GM23248 (cell line): Measurements from ENCODE around the gene MYLK. TPM values are rescaled to one million over a fixed set of nuclear protein-coding genes. Genes with fewer than 3 reads are reported as not detected.

Experiments used
- DNase-seq: peaks from one replicate; pipeline ENCODE4 v3.0.0-alpha.2; 2015
- H2AFZ ChIP-seq: fragments of 200-600 bp; sonication (generic); 2 replicates; pipeline ENCODE4 v1.6.1; 2016; ENCODE audit warnings: antibody characterized with exemption
- H3F3A ChIP-seq: fragments of 200-600 bp; sonication (generic); 2 replicates; pipeline ENCODE4 v1.6.1; 2016; ENCODE audit warnings: mild to moderate bottlenecking, antibody characterized with exemption, mixed run types; ENCODE audit not compliant: insufficient read depth
- H3K27ac ChIP-seq: fragments of 200-600 bp; sonication (generic); 2 replicates; pipeline ENCODE4 v1.5.1; 2016; ENCODE audit warnings: mild to moderate bottlenecking
- H3K27me3 ChIP-seq: fragments of 200-600 bp; sonication (generic); replicated peaks from 2 replicates; pipeline ENCODE4 v1.6.1; 2016; ENCODE audit warnings: mild to moderate bottlenecking; ENCODE audit not compliant: insufficient read depth
- H3K36me3 ChIP-seq: fragments of 200-600 bp; sonication (generic); 2 replicates; pipeline ENCODE4 v1.6.1; 2016; ENCODE audit warnings: low read depth, mild to moderate bottlenecking
- H3K4me1 ChIP-seq: fragments of 200-600 bp; sonication (generic); 2 replicates; pipeline ENCODE4 v1.6.1; 2016; ENCODE audit warnings: mild to moderate bottlenecking; ENCODE audit not compliant: insufficient read depth
- H3K4me2 ChIP-seq: fragments of 200-600 bp; sonication (generic); one replicate; pipeline ENCODE4 v1.6.1; 2016; ENCODE audit warnings: mild to moderate bottlenecking; ENCODE audit not compliant: unreplicated experiment
- H3K4me3 ChIP-seq: fragments of 200-600 bp; sonication (generic); 2 replicates; pipeline ENCODE4 v1.5.1; 2016; ENCODE audit warnings: mild to moderate bottlenecking
- H3K79me2 ChIP-seq: fragments of 200-600 bp; sonication (generic); 2 replicates; pipeline ENCODE4 v1.6.1; 2016; ENCODE audit warnings: mild to moderate bottlenecking; ENCODE audit not compliant: insufficient read depth
- H3K9ac ChIP-seq: fragments of 200-600 bp; sonication (generic); 2 replicates; pipeline ENCODE4 v1.6.1; 2016; ENCODE audit warnings: mild to moderate bottlenecking
- H3K9me2 ChIP-seq: fragments of 200-600 bp; sonication (generic); 2 replicates; pipeline ENCODE4 v1.6.1; 2016; ENCODE audit warnings: mixed run types, mild to moderate bottlenecking, moderate library complexity; ENCODE audit not compliant: insufficient read depth
- H3K9me3 ChIP-seq: fragments of 200-600 bp; sonication (generic); one replicate; pipeline ENCODE4 v1.6.1; 2017; ENCODE audit warnings: low read depth
- H4K20me1 ChIP-seq: fragments of 200-600 bp; sonication (generic); 2 replicates; pipeline ENCODE4 v1.6.0; 2016; ENCODE audit not compliant: insufficient read depth
- EZH2 ChIP-seq: fragments of 200-600 bp; sonication (generic); IDR thresholded peaks from 2 replicates; pipeline ENCODE4 v1.6.1; 2018; ENCODE audit warnings: antibody characterized with exemption, mild to moderate bottlenecking; ENCODE audit not compliant: insufficient read depth, poor library complexity, severe bottlenecking
- EZH2phosphoT487 ChIP-seq: fragments of 200-600 bp; sonication (generic); IDR thresholded peaks from 2 replicates; pipeline ENCODE4 v1.6.1; 2018; ENCODE audit warnings: antibody characterized with exemption, moderate library complexity, mild to moderate bottlenecking, low read depth; ENCODE audit not compliant: insufficient read depth
- WGBS, 2 experiments: methylation state at CpG; one replicate each; pipeline ENCODE4 v1.1.6; 2015 to 2017; ENCODE audit warnings: low lambda C conversion rate in 2 of 2, low coverage in 1 of 2; ENCODE audit errors: missing lambda C conversion rate in 2 of 2; 5-methylcytosine and 5-hydroxymethylcytosine counted together
- in situ Hi-C: fragments of 300-500 bp; cut with MboI; formaldehyde crosslinking; loops from 2 replicates; pipeline ENCODE4 v1.15.0; 2020
- polyA plus RNA-seq: library from polyadenylated mRNA; unstranded; fragments of >200 nt; fragmentation: Nextera tagmentation; extraction: Ambion mirVana; gene quantifications from 2 replicates; pipeline ENCODE4 v1.2.1, GENCODE V29; 2016
- total RNA-seq: library from RNA; depleted of rRNA; stranded (reverse); fragments of >200 nt; shearing (Covaris generic); gene quantifications from 2 replicates; pipeline ENCODE4 v1.2.3, GENCODE V29; 2014

MYLK gene
- total and polyA plus RNA-seq, 2 experiments from 2014 or later = 110 to 174 TPM

DNA sequence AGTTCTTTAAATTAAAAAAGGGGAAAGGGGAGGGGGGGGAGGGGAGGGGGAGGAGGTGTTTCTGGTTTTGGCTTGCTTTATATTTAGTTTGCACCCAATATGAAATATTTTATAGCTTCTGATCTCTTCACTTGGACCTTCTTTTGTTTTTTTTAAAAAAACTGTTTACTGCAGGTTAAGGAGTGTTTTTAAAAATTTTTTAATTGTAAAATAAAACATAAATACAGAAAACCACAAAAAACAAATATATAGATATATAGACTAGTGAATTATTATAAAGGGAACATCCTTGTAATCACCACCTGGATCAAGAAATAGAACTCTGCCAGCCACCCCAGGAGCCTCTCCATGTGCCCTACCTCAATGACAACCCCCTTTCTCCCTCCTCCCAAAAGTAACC lies 861 bp upstream of the MYLK start:
- Histone ChIP-seq H4K20me1 (no peaks in the 10 kb centered on the region), H3K79me2 (peaks cover 40% of the 10 kb centered on the region), H3F3A (0 out of 2 replicates have a peak, but pooled peaks cover 4% of the 10 kb centered on the region), H3K4me3 (peak overlapping the region; percentile 76), H3K9me2 (no peaks in the 10 kb centered on the region), H3K9ac (no peak overlapping the region), H3K9me3 (no peaks in the 10 kb centered on the region), H3K36me3 (no peaks in the 10 kb centered on the region), H3K27me3 (no peaks in the 10 kb centered on the region), H3K4me2 (peak overlapping the region; percentile 74), H3K27ac (no peak overlapping the region), H3K4me1 (peaks cover 17% of the 10 kb centered on the region), H2AFZ (peak overlapping the region; percentile 93)
- no peak for TF ChIP-seq EZH2
- TF ChIP-seq EZH2phosphoT487 = no peak
- in situ Hi-C loops = no loop called here
- no peak for DNase-seq

DNA sequence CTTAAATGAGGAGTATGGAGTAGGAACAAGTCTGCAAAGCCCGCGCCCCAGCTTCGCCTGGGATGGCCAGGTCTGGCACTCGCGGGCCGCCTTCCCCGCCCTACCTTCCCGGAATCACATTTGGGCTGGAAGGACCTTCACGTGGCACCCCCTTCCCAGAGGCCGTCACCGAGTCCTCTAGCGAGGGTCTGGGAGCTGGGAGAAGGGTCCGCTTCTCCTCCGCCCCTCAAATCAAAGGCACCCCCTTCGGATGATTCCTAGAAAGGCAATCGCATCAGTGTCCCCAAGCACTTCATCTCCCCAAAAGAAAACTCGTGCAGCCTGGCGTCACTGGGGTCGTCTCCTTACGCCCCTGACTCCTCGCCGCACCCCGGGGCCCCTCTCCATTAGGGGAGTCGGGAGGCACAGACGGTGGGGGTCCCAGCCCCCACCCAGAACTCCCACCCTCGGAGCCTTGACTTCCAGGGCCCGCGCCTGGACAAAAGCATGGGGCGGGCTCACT lies 380 bp downstream of the MYLK start:
- 4 to 6% methylated on average over 15 to 29 of the region's 29 CpGs for whole genome bisulfite sequencing, 2 experiments
- in situ Hi-C loops = no loop called here
- 0 out of 2 replicates have a peak overlapping the region, but pooled peaks have one; percentile 8 for H3K27ac ChIP-seq

DNA sequence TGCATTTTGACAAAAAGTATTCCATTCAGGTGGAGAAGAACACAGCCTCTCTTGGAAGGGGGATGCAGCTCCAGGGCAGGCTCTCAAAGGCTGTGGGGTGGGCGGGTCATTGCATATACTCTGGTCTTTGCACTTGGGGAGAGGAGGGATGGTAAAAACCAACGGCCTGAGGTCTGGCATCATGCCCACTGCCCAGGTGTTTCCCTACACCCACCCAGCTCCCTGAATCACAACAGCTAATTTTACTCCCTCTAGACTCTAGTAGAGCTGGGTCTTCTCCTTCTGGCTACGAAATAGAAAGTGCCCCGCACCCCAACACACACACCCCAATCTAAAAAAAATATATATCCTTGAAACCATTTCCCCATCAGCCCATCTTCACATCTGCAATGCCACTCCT lies 1.0 kb downstream of the MYLK start:
- Histone ChIP-seq H3K79me2 (peaks cover 59% of the 10 kb centered on the region), H3K4me1 (peaks cover 17% of the 10 kb centered on the region), H3K4me2 (peak overlapping the region; percentile 91), H2AFZ (peak overlapping the region; percentile 82), H3K36me3 (0 out of 2 replicates have a peak, but pooled peaks cover 6% of the 10 kb centered on the region), H3K4me3 (peak overlapping the region; percentile 100), H3K27me3 (no peaks in the 10 kb centered on the region), H3K9me3 (no peaks in the 10 kb centered on the region), H3K9me2 (no peaks in the 10 kb centered on the region), H3F3A (0 out of 2 replicates have a peak, but pooled peaks cover 4% of the 10 kb centered on the region), H3K9ac (peak overlapping the region; percentile 86), H4K20me1 (no peaks in the 10 kb centered on the region), H3K27ac (no peak overlapping the region)
- DNase-seq = no peak
- in situ Hi-C loops = no loop called here
- WGBS, 2 experiments = 74 to 75% methylated on average over 4 of the region's 4 CpGs
- TF ChIP-seq EZH2phosphoT487 = no peak

More for the DNA sequence above, 380 bp downstream of the MYLK start:
- TF ChIP-seq EZH2phosphoT487 = no peak
- TF ChIP-seq EZH2 = no peak
- DNase-seq = peak; percentile 51
- Histone ChIP-seq H3K4me2 (peak overlapping the region; percentile 91), H3K4me1 (peaks cover 17% of the 10 kb centered on the region), H3K79me2 (peaks cover 52% of the 10 kb centered on the region), H4K20me1 (no peaks in the 10 kb centered on the region), H3F3A (0 out of 2 replicates have a peak, but pooled peaks cover 4% of the 10 kb centered on the region), H3K4me3 (peak overlapping the region; percentile 100), H3K9me2 (no peaks in the 10 kb centered on the region), H3K9me3 (no peaks in the 10 kb centered on the region), H3K36me3 (0 out of 2 replicates have a peak, but pooled peaks cover 6% of the 10 kb centered on the region), H3K27me3 (no peaks in the 10 kb centered on the region), H3K9ac (peak overlapping the region; percentile 86), H2AFZ (peak overlapping the region; percentile 82)

DNA sequence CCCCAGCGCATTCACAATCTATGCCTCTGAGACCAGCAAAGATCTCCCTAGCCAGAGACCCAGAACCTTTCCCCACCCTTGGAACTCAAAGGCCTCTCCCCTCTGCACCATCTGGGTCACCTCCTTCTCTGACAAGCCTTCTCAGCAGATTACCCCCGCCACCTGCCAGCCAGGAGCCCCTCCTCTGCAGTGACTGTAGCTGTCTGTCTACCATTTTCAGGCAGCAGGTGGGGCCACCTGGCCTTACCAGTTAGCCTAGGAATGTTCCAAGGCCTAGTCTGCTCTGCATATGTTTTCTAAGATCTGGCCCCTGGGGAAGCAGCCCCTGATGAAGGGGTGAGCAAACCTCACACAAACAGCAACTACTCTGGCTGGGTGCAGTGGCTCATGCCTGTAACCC lies 2.4 kb downstream of the MYLK start:
- in situ Hi-C loops = no loop called here
- Histone ChIP-seq H3K4me1 (peaks cover 17% of the 10 kb centered on the region), H3K36me3 (0 out of 2 replicates have a peak, but pooled peaks cover 6% of the 10 kb centered on the region), H4K20me1 (no peaks in the 10 kb centered on the region), H3K9me3 (no peaks in the 10 kb centered on the region), H3F3A (0 out of 2 replicates have a peak, but pooled peaks cover 4% of the 10 kb centered on the region), H3K27me3 (no peaks in the 10 kb centered on the region), H3K9me2 (no peaks in the 10 kb centered on the region), H2AFZ (no peak overlapping the region), H3K4me2 (peak overlapping the region; percentile 91), H3K79me2 (peaks cover 72% of the 10 kb centered on the region), H3K27ac (no peak overlapping the region), H3K9ac (no peak overlapping the region), H3K4me3 (peak overlapping the region; percentile 100)
- TF ChIP-seq EZH2phosphoT487 = no peak
- no peak for TF ChIP-seq EZH2
- no peak for DNase-seq
- 94 to 100% methylated on average over 2 of the region's 2 CpGs for WGBS, 2 experiments
